22Rv1 (cell line): ENCODE results near the gene SEC61A2.

Experiments used
- H3K27ac ChIP-seq: fragments of 450-650 bp; 2 replicates; pipeline ENCODE4 v1.5.1; 2017
- CTCF ChIP-seq: fragments of 450-650 bp; IDR thresholded peaks from 2 replicates; pipeline ENCODE4 v1.5.1; 2017; ENCODE audit warnings: mild to moderate bottlenecking
- ZFX ChIP-seq: fragments of 450-650 bp; IDR thresholded peaks from 2 replicates; pipeline ENCODE4 v1.6.1; 2017; ENCODE audit warnings: antibody characterized with exemption, borderline replicate concordance

SEC61A2 gene

GRCh38 chr10:12098966-12099365 lies 30.5 kb upstream of the SEC61A2 start:
- TF ChIP-seq CTCF (no peak), ZFX (no peak)
- H3K27ac ChIP-seq, result no peak overlapping the region

- TF ChIP-seq ZFX (no peak), CTCF (no peak)
- no peak overlapping the region for H3K27ac ChIP-seq
Observed at GRCh38 chr10:12103802-12104201, 25.7 kb upstream of the SEC61A2 start.

- TF ChIP-seq ZFX (no peak), CTCF (no peak)
Observed at GRCh38 chr10:12107781-12108180, 21.7 kb upstream of the SEC61A2 start.

GRCh38 chr10:12109286-12109685 lies 20.2 kb upstream of the SEC61A2 start:
- H3K27ac ChIP-seq, result no peak overlapping the region
- TF ChIP-seq ZFX (no peak), CTCF (no peak)

More at GRCh38 chr10:12107781-12108180, 21.7 kb upstream of the SEC61A2 start:
- H3K27ac ChIP-seq, result no peak overlapping the region

GRCh38 chr10:12111528-12111927 lies 17.9 kb upstream of the SEC61A2 start:
- no peak for TF ChIP-seq CTCF
- TF ChIP-seq ZFX, result no peak
- H3K27ac ChIP-seq, result no peak overlapping the region

GRCh38 chr10:12113627-12114026 lies 15.8 kb upstream of the SEC61A2 start:
- TF ChIP-seq CTCF (no peak), ZFX (no peak)
- H3K27ac ChIP-seq, result no peak overlapping the region

- no peak overlapping the region for H3K27ac ChIP-seq
- TF ChIP-seq CTCF (no peak), ZFX (no peak)
Observed at GRCh38 chr10:12121673-12122072, 7.8 kb upstream of the SEC61A2 start.
